ENCODE data around the gene IL4R.
"Not testable (repeated sequence)": the region's sequence is repeated elsewhere in the genome, so short reads cannot be mapped to it uniquely, and the experiment has no call there.

IL4R gene

DNA sequence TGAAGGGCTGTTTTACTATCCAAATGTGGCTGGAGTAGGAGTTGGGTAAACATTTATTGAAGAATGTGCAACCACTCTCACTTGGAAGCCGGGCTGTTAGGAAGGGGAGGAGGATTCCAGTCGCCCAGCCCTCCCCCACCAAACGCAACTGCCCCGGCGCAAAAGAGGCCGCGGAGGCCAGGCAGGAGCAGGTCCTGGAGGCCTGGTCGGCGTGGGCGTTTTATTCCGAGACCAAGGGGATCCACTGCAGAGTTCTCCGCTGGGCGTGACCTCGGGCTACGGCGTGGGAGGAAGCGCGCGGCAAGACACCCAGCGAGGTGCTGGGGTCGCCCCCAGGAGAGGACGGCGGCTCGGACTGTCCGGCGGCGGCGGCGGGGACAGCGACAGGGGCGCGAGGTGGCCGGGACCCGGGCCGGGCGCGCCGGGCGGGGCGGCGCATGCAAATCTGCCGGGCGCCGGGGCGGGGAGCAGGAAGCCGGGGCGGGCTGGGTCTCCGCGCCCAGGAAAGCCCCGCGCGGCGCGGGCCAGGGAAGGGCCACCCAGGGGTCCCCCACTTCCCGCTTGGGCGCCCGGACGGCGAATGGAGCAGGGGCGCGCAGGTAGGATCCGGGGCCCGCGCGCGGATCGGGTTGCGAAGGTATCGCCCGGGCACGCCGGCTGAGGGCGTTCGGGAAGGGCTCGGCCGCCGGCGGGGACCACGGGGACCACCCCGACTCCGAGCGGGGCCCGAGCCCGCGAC, at the start of gene IL4R:
Gene IL4R (plus strand): TSS at position 553 of the 739 bp plus-strand sequence. CDS start 26,230 bp downstream, outside the sequence.
- TF ChIP-seq ZNF274 (IDR thresholded peaks at IDR 0.05; ENCODE audit: low read depth, low read length) = no peak
- peak within 1 kb of the TSS; percentile 73 for H3K4me3 ChIP-seq (ENCODE audit: low read length)

DNA sequence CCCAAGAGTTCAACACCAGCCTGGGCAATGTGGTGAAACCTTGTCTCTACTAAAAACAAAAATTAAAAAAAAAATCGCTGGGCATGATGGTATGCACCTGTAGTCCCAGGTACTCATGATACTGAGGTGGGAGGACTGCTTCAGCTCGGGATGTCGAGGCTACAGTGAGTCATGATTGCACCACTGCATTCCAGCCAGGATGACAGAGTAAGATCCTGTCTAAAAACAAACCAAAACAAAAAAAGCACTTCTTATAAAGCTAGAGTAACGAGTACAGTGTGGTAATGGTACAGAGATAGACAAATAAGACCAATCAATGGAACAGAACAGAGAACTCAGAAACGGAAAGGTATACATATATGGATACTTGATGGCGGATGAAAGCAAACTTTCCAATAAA, 49.6 kb upstream of the IL4R start:
- no peak for TF ChIP-seq ZNF274 (IDR thresholded peaks at IDR 0.05; ENCODE audit: low read depth, low read length)
- no peak overlapping the region for H3K4me3 ChIP-seq (ENCODE audit: low read length)

DNA sequence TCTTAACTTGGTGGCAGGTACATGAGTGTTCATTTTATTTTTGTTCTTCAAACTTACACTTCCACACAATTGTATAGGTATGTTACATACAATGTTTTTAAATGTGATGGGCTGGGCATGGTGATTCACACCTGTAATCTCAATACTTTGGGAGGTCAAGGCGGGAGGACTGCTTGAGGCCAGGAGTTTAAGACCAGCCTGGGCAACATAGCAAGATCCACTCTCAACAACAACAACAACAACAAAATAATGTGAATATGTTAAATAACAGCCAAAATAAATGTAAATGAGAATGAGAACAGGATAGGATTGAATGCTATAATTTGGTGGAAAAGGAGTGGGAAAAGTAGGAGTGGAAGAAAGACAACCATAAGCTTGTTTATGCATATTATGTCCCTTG, 47.8 kb upstream of the IL4R start:
- H3K4me3 ChIP-seq (ENCODE audit: low read length) = no peak overlapping the region
- no peak for TF ChIP-seq ZNF274 (IDR thresholded peaks at IDR 0.05; ENCODE audit: low read depth, low read length)

DNA sequence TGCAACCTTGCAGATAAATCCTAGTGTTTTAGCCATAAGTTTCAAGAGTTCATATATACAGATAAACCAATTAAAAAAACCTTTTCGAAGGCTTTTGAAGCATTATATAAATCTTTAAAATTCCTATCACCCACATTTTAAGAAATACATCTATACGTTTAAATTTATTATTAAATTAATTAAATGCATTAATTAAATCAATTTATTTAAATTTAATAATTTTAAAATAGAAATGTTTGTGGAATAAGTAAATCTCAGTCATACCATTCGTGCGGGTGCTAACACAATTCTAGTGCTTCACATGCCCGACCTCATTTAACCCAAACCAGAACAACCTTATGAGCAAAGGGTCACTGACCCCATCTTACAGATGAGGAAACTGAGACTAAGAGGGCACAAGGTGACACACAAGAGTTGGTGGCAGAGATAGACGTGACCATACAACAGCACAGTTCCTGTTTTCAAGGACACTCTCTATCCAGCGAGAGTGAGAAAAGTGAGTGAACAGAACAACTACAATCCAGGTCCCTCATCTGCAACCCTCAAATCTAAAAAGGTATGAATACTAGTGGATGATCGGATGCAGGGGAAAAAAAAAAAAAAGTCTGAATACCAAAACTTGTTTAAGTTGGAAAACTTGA, 46.6 kb upstream of the IL4R start:
- no peak for TF ChIP-seq ZNF274 (IDR thresholded peaks at IDR 0.05; ENCODE audit: low read depth, low read length)
- peak overlapping the region; percentile 88; the same call in 1 of the 2 replicates for H3K4me3 ChIP-seq (ENCODE audit: low read length)

DNA sequence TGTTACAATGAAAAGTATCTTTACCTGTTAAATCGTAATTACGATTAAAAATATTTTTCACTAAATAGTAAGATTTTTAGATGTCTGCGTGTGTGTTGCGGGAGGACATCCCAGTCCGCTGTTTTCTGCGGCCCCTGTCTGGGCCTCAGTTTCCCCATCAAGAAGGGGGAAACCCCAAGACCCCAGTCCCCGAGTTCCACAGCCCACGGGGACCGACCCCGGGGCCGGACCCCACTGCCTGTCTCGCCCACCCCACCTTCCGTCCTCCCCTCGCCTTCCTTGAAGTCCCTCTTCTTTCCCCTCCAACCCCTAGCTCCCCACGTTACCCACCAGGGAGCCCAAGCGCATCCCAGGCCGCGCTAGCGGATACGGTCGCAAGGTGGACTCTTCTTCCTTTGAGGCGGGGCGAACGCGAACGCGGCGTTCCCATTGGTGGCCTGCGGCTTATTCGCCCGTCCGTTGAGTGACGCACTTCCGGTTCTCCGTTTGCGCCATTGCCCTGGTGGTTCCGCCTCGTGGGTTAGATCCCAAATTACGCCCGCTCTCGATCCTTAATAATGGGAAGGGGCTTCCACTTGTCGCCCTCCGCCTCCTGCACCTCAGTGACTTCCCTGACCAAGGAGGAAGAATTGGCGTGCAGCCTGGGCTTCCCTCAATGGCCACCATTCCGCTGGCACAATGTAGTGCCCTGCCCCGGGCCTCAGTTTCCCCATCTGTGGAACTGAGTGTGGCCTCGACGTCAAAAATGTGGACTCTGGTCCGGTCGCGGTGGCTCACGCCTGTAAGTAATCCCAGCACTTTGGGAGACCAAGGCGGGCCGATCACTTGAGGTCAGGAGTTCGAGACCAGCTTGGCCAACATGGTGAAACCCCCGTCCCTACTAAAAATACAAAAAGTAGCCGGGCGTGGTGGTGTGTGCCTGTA, 45.1 kb upstream of the IL4R start, which contains the start of gene NSMCE1:
Gene NSMCE1 (minus strand): TSS at position 397 of the 924 bp plus-strand sequence. CDS start 11,202 bp downstream, outside the sequence.
- peak within 1 kb of the TSS; percentile 88 for H3K4me3 ChIP-seq (ENCODE audit: low read length)
- TF ChIP-seq ZNF274 (IDR thresholded peaks at IDR 0.05; ENCODE audit: low read depth, low read length) = no peak

DNA sequence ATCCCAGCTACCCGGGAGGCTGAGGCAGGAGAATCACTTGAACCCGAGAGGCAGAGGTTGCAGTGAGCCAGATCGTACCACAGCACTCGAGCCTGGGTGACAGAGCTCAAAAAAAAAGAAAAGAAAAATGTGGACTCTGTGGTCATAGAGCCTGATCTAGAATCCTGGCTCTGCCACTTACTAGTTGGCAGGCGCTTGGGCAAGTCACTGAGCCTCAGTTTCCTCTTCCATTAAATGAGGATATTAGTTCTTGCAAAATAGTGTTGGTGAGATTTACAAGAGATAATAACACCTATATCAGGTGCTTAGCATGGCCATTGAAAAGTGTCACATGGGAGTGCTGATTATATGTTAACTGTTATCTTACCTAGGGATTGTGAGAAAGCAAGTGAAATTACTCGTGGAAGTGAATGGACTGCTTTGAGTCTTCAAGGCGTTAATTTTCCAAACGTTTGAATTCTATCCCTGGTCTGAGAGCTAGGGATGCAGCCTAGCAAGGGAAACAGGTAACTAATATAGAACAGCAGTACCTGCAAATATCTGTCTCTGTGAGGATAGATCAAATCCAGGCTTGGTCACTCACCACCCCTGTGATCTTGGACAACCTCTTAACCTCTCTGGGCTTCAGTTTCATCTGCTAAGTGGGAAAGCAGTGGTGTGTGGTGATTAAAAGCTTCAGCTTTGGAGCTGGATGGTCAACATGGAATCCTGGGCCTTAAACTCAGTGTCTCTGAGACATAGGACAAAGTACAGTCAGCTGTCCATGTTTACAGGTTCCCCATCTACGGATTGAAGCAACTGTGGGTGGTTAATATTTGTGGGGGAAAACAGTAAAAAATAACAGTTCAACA, 44.2 kb upstream of the IL4R start:
- TF ChIP-seq ZNF274 (IDR thresholded peaks at IDR 0.05; ENCODE audit: low read depth, low read length) = no peak
- peak overlapping the region; percentile 88 for H3K4me3 ChIP-seq (ENCODE audit: low read length)

DNA sequence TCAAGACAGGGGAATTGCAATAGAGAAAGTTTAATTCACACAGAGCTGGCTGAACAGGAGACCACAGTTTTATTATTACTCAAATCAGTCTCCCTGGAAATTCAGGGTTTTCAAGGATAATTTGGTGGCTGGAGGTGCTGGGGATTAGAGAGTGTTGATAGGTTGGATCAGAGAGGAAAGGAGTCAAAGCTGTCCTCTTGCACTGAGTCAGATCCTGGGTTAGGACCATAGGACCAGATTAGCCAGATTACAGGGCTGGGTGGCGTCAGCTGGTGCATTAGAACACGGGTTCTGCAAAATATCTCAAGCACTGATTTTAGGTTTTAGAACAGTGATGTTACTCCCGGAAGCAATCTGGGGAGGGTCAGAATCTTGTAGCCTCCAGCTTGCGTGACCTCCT, 43.4 kb upstream of the IL4R start:
- no peak overlapping the region for H3K4me3 ChIP-seq (ENCODE audit: low read length)
- TF ChIP-seq ZNF274 (IDR thresholded peaks at IDR 0.05; ENCODE audit: low read depth, low read length) = no peak

DNA sequence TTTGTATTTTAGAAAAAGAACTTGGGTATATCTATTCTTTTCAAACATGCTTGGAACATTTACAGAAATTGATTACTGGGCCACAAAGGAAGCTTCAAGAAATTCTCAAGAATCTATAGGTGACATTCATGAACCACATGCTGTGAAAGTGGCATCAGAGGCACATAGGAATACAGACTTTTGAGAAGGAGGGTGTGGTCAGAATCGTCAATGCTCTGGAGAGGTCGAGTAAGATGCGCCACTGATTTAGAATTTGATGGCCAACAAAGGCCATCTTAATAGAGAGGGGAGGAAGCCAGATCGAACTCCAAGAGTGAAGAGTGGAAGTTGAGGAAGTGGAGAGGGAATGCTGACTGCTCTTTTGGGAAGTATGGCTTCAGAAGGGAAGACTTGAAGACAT, 41.7 kb upstream of the IL4R start:
- H3K4me3 ChIP-seq (ENCODE audit: low read length) = no peak overlapping the region
- TF ChIP-seq ZNF274 (IDR thresholded peaks at IDR 0.05; ENCODE audit: low read depth, low read length) = no peak

DNA sequence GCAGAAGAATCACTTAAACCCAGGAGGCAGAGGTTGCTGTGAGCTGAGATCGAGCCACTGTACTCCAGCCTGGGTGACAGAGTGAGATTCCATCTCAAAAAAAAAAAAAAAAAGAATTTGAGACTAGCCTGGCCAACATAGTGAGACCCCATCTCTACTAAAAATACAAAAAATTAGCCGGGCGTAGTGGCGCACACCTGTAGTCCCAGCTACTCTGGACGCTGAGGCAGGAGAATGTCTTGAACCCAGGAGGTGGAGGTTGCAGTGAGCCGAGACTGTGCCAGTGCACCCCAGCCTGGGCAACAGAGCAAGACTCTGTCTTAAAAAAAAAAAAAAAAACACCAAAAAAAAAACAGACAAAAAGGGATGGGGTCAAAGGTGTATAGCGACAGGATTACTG, 41.1 kb upstream of the IL4R start:
- not testable (repeated sequence) for H3K4me3 ChIP-seq (ENCODE audit: low read length)

DNA sequence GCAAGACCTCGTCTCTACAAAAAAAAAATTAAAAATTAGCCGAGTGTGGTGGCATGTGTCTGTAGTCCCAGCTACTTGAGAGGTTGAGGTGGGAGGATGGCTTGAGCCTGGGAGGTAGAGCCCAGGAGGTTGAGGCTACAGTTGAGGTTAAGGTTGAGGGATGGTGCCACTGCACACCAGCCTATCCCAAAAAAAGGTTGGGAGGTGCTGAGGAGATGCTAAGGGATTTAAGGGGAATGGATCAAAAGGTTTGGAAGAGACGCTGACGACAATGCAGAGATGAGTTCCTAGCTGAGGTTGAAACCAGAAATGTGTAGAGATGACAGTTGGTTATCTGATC, 40.5 kb upstream of the IL4R start:
- no peak overlapping the region for H3K4me3 ChIP-seq (ENCODE audit: low read length)
- no peak for TF ChIP-seq ZNF274 (IDR thresholded peaks at IDR 0.05; ENCODE audit: low read depth, low read length)

DNA sequence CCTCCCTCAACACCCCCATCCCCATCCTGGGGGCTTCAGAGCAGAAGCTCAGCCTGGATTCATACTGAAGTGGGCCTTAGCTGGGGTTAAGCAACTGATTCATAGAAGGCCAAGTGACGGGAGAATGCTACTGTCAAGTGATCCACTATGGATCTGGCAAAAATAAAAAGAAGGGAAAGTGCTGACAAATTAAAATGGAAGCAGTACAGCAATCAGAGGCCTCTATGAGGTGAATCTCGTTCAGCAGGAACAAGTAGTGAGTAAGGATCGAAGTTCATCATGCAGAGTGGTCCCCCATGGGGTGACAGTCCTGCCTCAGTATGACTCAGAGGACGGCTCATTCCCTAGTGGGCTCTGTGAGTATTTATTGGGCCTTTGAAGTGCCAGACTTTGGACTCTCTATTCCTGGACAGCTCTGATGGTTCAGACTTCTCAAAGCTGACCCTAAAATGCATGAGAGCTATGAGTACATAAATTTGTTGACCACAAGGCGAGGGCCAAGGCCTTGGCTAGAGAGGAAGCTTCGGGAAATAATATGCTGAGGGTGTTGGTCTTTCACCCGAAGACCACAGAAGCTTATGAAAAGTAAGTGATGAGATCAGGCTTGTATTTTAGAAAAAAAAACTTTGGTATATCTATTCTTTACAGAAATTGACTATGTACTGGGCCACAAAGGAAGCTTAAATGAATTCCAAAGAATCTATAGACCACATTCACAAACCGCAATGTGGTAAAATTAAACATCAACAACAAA, 39.9 kb upstream of the IL4R start:
- H3K4me3 ChIP-seq (ENCODE audit: low read length) = no peak overlapping the region

DNA sequence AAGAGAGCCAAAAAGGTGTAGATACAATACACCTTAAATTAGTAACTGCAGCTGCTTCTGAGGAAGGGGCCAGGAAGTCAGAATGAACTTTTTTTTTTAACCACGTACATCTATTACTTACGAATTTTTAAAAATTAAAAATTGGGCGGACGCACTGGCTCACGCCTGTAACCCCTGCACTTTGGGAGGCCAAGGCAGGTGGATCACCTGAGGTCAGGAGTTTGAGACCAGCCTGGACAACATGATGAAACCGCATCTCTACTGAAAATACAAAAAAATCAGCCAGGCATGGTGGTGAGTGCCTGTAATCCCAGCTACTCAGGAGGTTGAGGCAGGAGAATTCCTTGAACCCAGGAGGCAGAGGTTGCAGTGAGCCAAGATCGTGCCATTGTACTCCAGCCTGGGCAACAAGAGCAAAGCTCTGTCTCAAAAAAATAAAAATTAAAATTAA, 39.3 kb upstream of the IL4R start:
- H3K4me3 ChIP-seq (ENCODE audit: low read length) = not testable (repeated sequence)

More for the DNA sequence above, 39.9 kb upstream of the IL4R start:
- TF ChIP-seq ZNF274 (IDR thresholded peaks at IDR 0.05; ENCODE audit: low read depth, low read length) = no peak

DNA sequence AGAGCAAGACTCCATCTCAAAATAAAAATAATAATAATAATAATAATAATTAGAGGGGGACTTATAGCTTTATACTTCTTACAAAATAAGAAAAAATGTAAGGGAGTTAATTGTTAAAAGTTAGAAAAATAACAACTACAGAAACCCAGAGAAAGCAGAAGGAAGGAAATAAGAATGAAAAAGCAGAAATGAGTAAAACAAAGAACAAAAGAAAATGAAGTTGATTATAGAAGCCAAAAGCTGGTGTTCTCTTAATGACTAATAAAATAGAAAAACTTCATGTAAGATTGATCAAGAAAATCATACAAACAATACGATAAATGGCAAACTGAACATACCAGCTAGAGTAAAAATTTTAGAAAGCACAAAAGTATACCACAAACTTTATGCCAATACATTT, 38.4 kb upstream of the IL4R start:
- no peak overlapping the region for H3K4me3 ChIP-seq (ENCODE audit: low read length)
- TF ChIP-seq ZNF274 (IDR thresholded peaks at IDR 0.05; ENCODE audit: low read depth, low read length) = no peak
